Type B pancreatic cell (in vitro differentiated cells): Measurements from ENCODE around the gene MSI2. TPM values are rescaled to one million over a fixed set of nuclear protein-coding genes. Genes with fewer than 3 reads are reported as not detected.

Experiments used
- DNase-seq: peaks from one replicate; pipeline ENCODE4 v3.0.0; 2021; ENCODE audit warnings: mixed read lengths; ENCODE audit not compliant: unreplicated experiment; ENCODE audit errors: extremely low spot score
- H3K27ac Mint-ChIP-seq: 2 replicates; pipeline ENCODE4 v1.8.0; 2021; ENCODE audit warnings: mild to moderate bottlenecking, mixed read lengths
- H3K27me3 Mint-ChIP-seq: 2 replicates; pipeline ENCODE4 v1.8.0; 2021; ENCODE audit warnings: mixed read lengths
- H3K36me3 Mint-ChIP-seq: 2 replicates; pipeline ENCODE4 v1.8.0; 2021; ENCODE audit warnings: mixed read lengths
- H3K4me1 Mint-ChIP-seq: one replicate; pipeline ENCODE4 v1.8.0; 2021; ENCODE audit warnings: mixed read lengths; ENCODE audit not compliant: unreplicated experiment
- H3K4me3 Mint-ChIP-seq: 2 replicates; pipeline ENCODE4 v1.8.0; 2021; ENCODE audit warnings: mild to moderate bottlenecking, mixed read lengths
- H3K9me3 Mint-ChIP-seq: 2 replicates; pipeline ENCODE4 v1.8.0; 2021; ENCODE audit warnings: mixed read lengths
- total RNA-seq: library from RNA; stranded (reverse); gene quantifications from 2 replicates; pipeline ENCODE4 v1.2.1, GENCODE V29; 2021; ENCODE audit warnings: low replicate concordance
- TF ChIP-seq, protein P1 (sequence below): fragments of 200-600 bp; sonication (generic); conservative IDR thresholded peaks from 2 replicates; pipeline ENCODE4 v1.5.0; 2021; ENCODE audit warnings: antibody characterized with exemption, mild to moderate bottlenecking

The MSI2 gene
- total RNA-seq, 1 donor from 2014 or later, result 158 TPM

GRCh38 chr17:57668332-57668731 is 412.0 kb downstream of the MSI2 start:
- Mint-ChIP-seq H3K36me3 (peaks cover 12% of the 10 kb centered on the region), H3K4me3 (no peak overlapping the region), H3K27me3 (no peaks in the 10 kb centered on the region), H3K27ac (peak overlapping the region; percentile 56), H3K4me1 (peaks cover 71% of the 10 kb centered on the region), H3K9me3 (no peaks in the 10 kb centered on the region)
- DNase-seq, result peak; percentile 8
- TF ChIP-seq, protein P1, sequence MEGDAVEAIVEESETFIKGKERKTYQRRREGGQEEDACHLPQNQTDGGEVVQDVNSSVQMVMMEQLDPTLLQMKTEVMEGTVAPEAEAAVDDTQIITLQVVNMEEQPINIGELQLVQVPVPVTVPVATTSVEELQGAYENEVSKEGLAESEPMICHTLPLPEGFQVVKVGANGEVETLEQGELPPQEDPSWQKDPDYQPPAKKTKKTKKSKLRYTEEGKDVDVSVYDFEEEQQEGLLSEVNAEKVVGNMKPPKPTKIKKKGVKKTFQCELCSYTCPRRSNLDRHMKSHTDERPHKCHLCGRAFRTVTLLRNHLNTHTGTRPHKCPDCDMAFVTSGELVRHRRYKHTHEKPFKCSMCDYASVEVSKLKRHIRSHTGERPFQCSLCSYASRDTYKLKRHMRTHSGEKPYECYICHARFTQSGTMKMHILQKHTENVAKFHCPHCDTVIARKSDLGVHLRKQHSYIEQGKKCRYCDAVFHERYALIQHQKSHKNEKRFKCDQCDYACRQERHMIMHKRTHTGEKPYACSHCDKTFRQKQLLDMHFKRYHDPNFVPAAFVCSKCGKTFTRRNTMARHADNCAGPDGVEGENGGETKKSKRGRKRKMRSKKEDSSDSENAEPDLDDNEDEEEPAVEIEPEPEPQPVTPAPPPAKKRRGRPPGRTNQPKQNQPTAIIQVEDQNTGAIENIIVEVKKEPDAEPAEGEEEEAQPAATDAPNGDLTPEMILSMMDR, result no peak

DNA sequence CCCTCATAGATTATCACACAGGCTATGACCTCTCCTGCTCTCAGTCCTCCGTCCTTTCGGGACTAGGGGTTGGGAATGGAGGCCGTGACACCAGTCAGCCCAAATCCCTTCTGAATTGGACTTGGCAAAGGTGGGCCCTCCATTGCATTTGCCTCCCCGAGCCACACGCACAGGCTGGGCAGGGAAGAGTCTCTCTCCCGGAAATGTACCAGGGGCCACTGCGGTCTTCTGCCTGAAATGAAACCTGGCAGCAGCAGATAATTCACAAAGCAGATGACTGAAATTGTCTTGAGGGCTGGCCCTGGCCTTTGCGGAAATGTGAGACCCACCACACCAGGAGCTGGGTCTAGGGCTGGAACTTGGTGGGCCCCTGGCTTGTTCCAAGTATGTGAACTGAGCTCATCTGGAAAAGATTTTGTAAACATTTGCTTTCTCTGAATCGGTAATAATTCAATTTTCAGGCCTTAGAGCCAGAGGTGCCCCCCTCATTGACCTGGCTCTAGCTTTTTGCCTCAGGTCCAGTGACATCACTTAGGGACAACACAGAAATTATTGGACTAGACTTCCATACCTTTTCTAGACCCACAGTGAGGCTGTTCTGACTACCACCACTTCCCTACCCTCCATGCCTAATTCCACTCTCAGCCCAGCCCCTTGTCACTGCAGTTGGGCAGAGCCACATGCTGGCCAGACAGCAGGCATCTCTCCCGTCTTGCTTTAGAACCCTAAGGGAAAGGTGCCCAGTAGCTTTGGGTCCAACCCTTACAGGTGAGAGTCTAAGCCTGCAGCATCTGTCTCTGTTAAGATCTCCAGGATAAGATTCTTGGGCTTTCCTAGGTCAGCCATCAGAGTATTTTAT is 413.6 kb downstream of the MSI2 start:
- Mint-ChIP-seq H3K4me3 (no peak overlapping the region), H3K27me3 (no peaks in the 10 kb centered on the region), H3K27ac (no peak overlapping the region), H3K4me1 (peaks cover 57% of the 10 kb centered on the region), H3K9me3 (no peaks in the 10 kb centered on the region), H3K36me3 (peaks cover 16% of the 10 kb centered on the region)
- DNase-seq, result peak; percentile 52
- TF ChIP-seq, protein P1, result no peak

DNA sequence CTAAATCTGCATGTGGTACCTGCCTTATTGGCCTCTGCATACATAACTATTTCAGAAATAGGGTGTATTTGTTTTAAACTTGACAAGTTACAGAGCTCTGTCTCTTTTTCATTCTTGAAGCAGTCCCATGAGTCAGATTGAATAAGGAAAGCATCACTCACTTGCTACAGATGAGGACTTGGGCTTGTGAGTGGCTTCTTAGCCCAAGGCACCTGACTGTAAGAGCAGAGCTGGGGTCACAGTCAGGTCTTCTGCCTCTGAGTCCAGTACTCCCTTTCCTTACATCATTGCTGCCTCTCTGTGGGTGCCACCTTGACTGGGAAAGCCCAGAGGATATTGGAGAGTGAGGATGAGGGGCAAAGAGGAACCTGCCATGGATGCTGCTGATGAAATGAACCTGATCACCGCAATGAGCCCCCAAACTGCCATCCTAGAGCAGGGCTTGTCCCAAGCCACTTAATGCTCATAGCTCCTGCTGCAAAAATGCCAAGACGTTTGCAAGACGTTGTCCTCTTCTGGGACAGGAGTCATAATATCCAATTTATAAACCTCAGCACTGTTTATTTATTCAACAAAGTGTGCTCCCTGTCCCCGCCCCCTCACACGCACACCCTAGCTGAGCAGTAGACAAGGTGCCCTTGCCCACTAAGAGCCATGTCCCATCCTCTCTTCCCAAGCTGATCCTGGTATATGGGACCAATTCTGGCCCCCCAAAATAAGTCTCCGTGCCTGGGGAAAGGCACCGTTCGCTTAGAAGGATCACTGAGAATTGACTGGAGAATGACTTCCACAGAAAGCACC is 414.6 kb downstream of the MSI2 start:
- Mint-ChIP-seq H3K27ac (no peak overlapping the region), H3K36me3 (peaks cover 20% of the 10 kb centered on the region), H3K27me3 (no peaks in the 10 kb centered on the region), H3K9me3 (no peaks in the 10 kb centered on the region), H3K4me1 (peaks cover 53% of the 10 kb centered on the region), H3K4me3 (no peak overlapping the region)
- DNase-seq, result peak; percentile 43
- TF ChIP-seq, protein P1, result no peak

DNA sequence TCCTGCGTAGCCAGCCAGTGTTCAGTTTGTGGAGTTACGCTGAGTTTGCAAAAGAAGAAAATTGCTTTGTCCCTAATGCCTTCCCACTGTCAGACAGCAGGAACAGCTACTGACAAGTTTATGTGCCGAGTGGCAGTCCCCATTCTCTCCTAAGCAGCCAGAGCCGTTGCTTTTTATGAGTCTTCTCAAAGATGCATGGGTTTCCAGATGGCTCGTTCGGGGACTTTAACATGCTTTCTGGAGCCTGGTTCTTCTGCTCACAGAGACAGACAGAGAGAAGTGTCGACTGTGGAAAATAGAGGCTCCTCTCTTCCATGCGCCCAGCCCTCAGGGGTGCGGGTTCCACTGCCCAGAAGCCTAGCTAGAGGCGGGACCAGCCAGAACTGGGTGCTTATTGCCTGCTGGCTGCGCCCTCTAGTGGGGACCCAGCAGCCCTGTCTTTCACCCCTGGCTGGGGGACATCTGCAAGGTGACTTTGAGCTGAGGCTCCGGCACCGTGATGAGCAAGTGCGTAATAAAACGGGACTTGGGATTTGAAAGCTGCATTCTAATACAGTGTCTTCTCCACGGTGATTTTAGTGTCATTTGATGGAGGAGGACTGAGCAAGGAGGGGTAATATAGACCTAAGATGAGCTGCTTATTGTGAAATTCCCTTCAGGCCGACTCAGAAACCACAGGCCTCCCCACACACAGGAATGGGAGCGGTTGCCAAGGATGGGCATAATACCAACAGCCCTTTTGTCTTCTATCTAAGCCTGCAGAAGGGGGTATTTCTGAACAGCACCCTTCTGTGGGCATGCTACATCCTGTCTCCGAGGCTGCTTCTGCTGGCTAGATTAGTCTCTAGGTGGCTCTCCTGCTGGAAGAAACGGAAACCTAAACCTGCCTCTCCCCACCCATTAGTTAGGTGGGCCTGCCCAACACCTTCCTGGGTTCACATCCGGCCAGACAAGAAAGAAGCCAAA is 415.6 kb downstream of the MSI2 start:
- TF ChIP-seq, protein P1, result peak; percentile 96
- H3K4me1 Mint-ChIP-seq, result peaks cover 44% of the 10 kb centered on the region
- H3K9me3 Mint-ChIP-seq, result no peaks in the 10 kb centered on the region
- peaks cover 20% of the 10 kb centered on the region for H3K36me3 Mint-ChIP-seq
- no peaks in the 10 kb centered on the region for H3K27me3 Mint-ChIP-seq
- H3K27ac Mint-ChIP-seq, result peak overlapping the region; percentile 58
- peak; percentile 75 for DNase-seq
- H3K4me3 Mint-ChIP-seq, result peak overlapping the region; percentile 49

GRCh38 chr17:57672971-57673370 is 416.6 kb downstream of the MSI2 start:
- DNase-seq, result peak; percentile 43
- peaks cover 44% of the 10 kb centered on the region for H3K4me1 Mint-ChIP-seq

More at GRCh38 chr17:57672971-57673370, 416.6 kb downstream of the MSI2 start:
- H3K36me3 Mint-ChIP-seq, result peaks cover 20% of the 10 kb centered on the region
- H3K27me3 Mint-ChIP-seq, result no peaks in the 10 kb centered on the region
- TF ChIP-seq, protein P1, result no peak
- H3K9me3 Mint-ChIP-seq, result no peaks in the 10 kb centered on the region
- H3K27ac Mint-ChIP-seq, result no peak overlapping the region
- no peak overlapping the region for H3K4me3 Mint-ChIP-seq
